Mesenchymal stem cell (in vitro differentiated cells and primary cell): ENCODE measurements around the gene KIF18B.

ENCODE experiments used
- DNase-seq: peaks from one replicate; pipeline ENCODE4 v3.0.0-alpha.2; 2013
- H2AFZ ChIP-seq: one replicate; pipeline ENCODE4 v1.6.1; 2013; ENCODE audit warnings: low read depth, mild to moderate bottlenecking, control low read depth, inconsistent platforms, low read length, moderate library complexity
- H2AK5ac ChIP-seq: 2 replicates; pipeline ENCODE4 v1.6.1; 2013; ENCODE audit warnings: low read length, moderate library complexity, mild to moderate bottlenecking, inconsistent platforms; ENCODE audit not compliant: severe bottlenecking
- H2BK120ac ChIP-seq: one replicate; pipeline ENCODE4 v1.6.1; 2013; ENCODE audit warnings: low read depth, mild to moderate bottlenecking, inconsistent platforms, low read length, moderate library complexity
- H2BK12ac ChIP-seq, 2 experiments: one replicate each; pipeline ENCODE4 v1.6.1; 2013; ENCODE audit warnings: inconsistent platforms in 2 of 2, low read length in 2 of 2, mild to moderate bottlenecking in 2 of 2, moderate library complexity in 2 of 2, control low read depth in 1 of 2
- H2BK15ac ChIP-seq: one replicate; pipeline ENCODE4 v1.6.1; 2013; ENCODE audit warnings: mild to moderate bottlenecking, low read depth, inconsistent platforms; ENCODE audit not compliant: poor library complexity, severe bottlenecking
- H2BK5ac ChIP-seq: 2 replicates; pipeline ENCODE4 v1.6.1; 2013; ENCODE audit warnings: low read depth, mild to moderate bottlenecking, low read length, control low read depth, inconsistent platforms; ENCODE audit not compliant: poor library complexity, severe bottlenecking
- H3K14ac ChIP-seq, 2 experiments: one replicate each; pipeline ENCODE4 v1.6.1; 2013; ENCODE audit warnings: inconsistent platforms in 2 of 2, low read length in 2 of 2, control low read depth in 1 of 2, mild to moderate bottlenecking in 1 of 2, moderate library complexity in 1 of 2
- H3K18ac ChIP-seq, 2 experiments: one replicate each; pipeline ENCODE4 v1.6.1; 2013; ENCODE audit warnings: inconsistent platforms in 2 of 2, low read length in 2 of 2, control low read depth in 1 of 2, low read depth in 1 of 2, mild to moderate bottlenecking in 1 of 2
- H3K23ac ChIP-seq, 2 experiments: one replicate each; pipeline ENCODE4 v1.6.1; 2013; ENCODE audit warnings: inconsistent platforms in 2 of 2, low read length in 2 of 2, mild to moderate bottlenecking in 2 of 2, moderate library complexity in 2 of 2, control low read depth in 1 of 2
- H3K27ac ChIP-seq: 2 replicates; pipeline ENCODE4 v1.5.1; 2013; ENCODE audit warnings: mild to moderate bottlenecking, moderate library complexity, low read length, control low read depth, inconsistent platforms; ENCODE audit not compliant: poor library complexity, severe bottlenecking
- H3K27me3 ChIP-seq, 2 experiments: 2 replicates each; pipeline versions ENCODE4 v1.6.1 to v1.7.0; 2013; ENCODE audit warnings: low read length in 2 of 2, mild to moderate bottlenecking in 2 of 2, moderate library complexity in 2 of 2, control low read depth in 1 of 2, inconsistent platforms in 1 of 2; ENCODE audit not compliant: control insufficient read depth in 1 of 2, insufficient read depth in 1 of 2
- H3K36me3 ChIP-seq, 2 experiments: 2 replicates each; pipeline versions ENCODE4 v1.6.1 to v1.7.0; 2013; ENCODE audit warnings: low read length in 2 of 2, control low read depth in 1 of 2, inconsistent platforms in 1 of 2, low read depth in 1 of 2, mild to moderate bottlenecking in 1 of 2; ENCODE audit not compliant: insufficient read depth in 2 of 2, control insufficient read depth in 1 of 2
- H3K4ac ChIP-seq, 2 experiments: one replicate each; pipeline ENCODE4 v1.6.1; 2013; ENCODE audit warnings: inconsistent platforms in 2 of 2, low read length in 2 of 2, mild to moderate bottlenecking in 2 of 2, moderate library complexity in 2 of 2, control low read depth in 1 of 2, low read depth in 1 of 2
- H3K4me1 ChIP-seq: 2 replicates; pipeline ENCODE4 v1.6.1; 2013; ENCODE audit warnings: low read depth, low read length, control low read depth; ENCODE audit not compliant: control insufficient read depth, insufficient read depth
- H3K4me2 ChIP-seq: 2 replicates; pipeline ENCODE4 v1.6.1; 2013; ENCODE audit warnings: low read length, mild to moderate bottlenecking, inconsistent platforms; ENCODE audit not compliant: poor library complexity, severe bottlenecking
- H3K4me3 ChIP-seq, 2 experiments: 2 replicates each; pipeline versions ENCODE4 v1.5.1 to v1.7.0; 2013; ENCODE audit warnings: low read length in 2 of 2, mild to moderate bottlenecking in 2 of 2, control low read depth in 1 of 2, low read depth in 1 of 2; ENCODE audit not compliant: insufficient read depth in 1 of 2
- H3K79me1 ChIP-seq: replicated peaks from 2 replicates; pipeline ENCODE4 v1.6.1; 2013; ENCODE audit warnings: mild to moderate bottlenecking, control low read depth, low read length, inconsistent platforms; ENCODE audit not compliant: poor library complexity, severe bottlenecking
- H3K9ac ChIP-seq: 2 replicates; pipeline ENCODE4 v1.7.0; 2013; ENCODE audit warnings: mild to moderate bottlenecking, low read length, moderate library complexity
- H3K9me3 ChIP-seq: 2 replicates; pipeline ENCODE4 v1.7.0; 2013; ENCODE audit warnings: mild to moderate bottlenecking, low read length; ENCODE audit not compliant: control insufficient read depth
- H4K8ac ChIP-seq: one replicate; pipeline ENCODE4 v1.6.1; 2013; ENCODE audit warnings: inconsistent platforms, mild to moderate bottlenecking, low read length, moderate library complexity
- H4K91ac ChIP-seq: one replicate; pipeline ENCODE4 v1.6.1; 2013; ENCODE audit warnings: mild to moderate bottlenecking, low read length, inconsistent platforms
- WGBS: methylation state at CpG from one replicate; pipeline ENCODE4 v1.1.7; 2013; ENCODE audit warnings: mixed read lengths; 5-methylcytosine and 5-hydroxymethylcytosine counted together

Gene KIF18B

GRCh38 chr17:44914148-44914547, 33.4 kb downstream of the KIF18B start:
- Histone ChIP-seq H3K9ac (no peak overlapping the region), H2BK5ac (no peak overlapping the region), H3K4me2 (no peak overlapping the region), H3K4me1 (peaks cover 39% of the 10 kb centered on the region), H2AFZ (no peak overlapping the region), H2BK15ac (no peak overlapping the region), H3K79me1 (no peaks in the 10 kb centered on the region), H4K8ac (no peak overlapping the region), H3K4me3 (no peak overlapping the region), H3K27ac (no peak overlapping the region), H4K91ac (no peak overlapping the region), H3K27me3 (peaks cover 0 to 38% of the 10 kb centered on the region in 2 experiments), H3K14ac (no peak overlapping the region), H2BK120ac (no peak overlapping the region), H3K18ac (no peak overlapping the region), H2AK5ac (no peak overlapping the region), H3K36me3 (no peaks in the 10 kb centered on the region), H3K9me3 (no peaks in the 10 kb centered on the region), H2BK12ac (no peak overlapping the region), H3K4ac (no peak overlapping the region), H3K23ac (no peak overlapping the region)
- WGBS = 96% methylated on average over 4 of the region's 4 CpGs
- DNase-seq = no peak

GRCh38 chr17:44913676-44914075, 33.9 kb downstream of the KIF18B start:
- H3K27ac ChIP-seq = no peak overlapping the region
- peaks cover 0 to 38% of the 10 kb centered on the region in 2 experiments for H3K27me3 ChIP-seq
- no peak for DNase-seq
- H3K9ac ChIP-seq = no peak overlapping the region
- no peak overlapping the region for H3K23ac ChIP-seq
- no peak overlapping the region for H2BK5ac ChIP-seq
- H2AK5ac ChIP-seq = no peak overlapping the region
- H3K18ac ChIP-seq = no peak overlapping the region
- no peak overlapping the region for H2BK15ac ChIP-seq
- H2BK120ac ChIP-seq = no peak overlapping the region
- H4K91ac ChIP-seq = no peak overlapping the region
- H3K4me2 ChIP-seq = no peak overlapping the region
- WGBS = 70% methylated on average over 4 of the region's 6 CpGs
- H3K4ac ChIP-seq = no peak overlapping the region
- H3K14ac ChIP-seq = no peak overlapping the region
- peaks cover 43% of the 10 kb centered on the region for H3K4me1 ChIP-seq
- no peaks in the 10 kb centered on the region for H3K79me1 ChIP-seq
- no peak overlapping the region for H2AFZ ChIP-seq
- H3K4me3 ChIP-seq = no peak overlapping the region
- no peaks in the 10 kb centered on the region for H3K36me3 ChIP-seq
- H3K9me3 ChIP-seq = no peaks in the 10 kb centered on the region
- H4K8ac ChIP-seq = no peak overlapping the region
- no peak overlapping the region for H2BK12ac ChIP-seq

- Histone ChIP-seq H4K91ac (peak overlapping the region; percentile 64), H2BK120ac (no peak overlapping the region), H3K27me3 (peaks cover 0 to 38% of the 10 kb centered on the region in 2 experiments), H2BK5ac (no peak overlapping the region), H3K36me3 (no peaks in the 10 kb centered on the region), H3K9ac (no peak overlapping the region), H3K4me1 (peaks cover 44% of the 10 kb centered on the region), H3K4me3 (no peak overlapping the region), H2BK12ac (no peak overlapping the region), H3K9me3 (no peaks in the 10 kb centered on the region), H3K4ac (no peak overlapping the region), H2BK15ac (no peak overlapping the region), H4K8ac (no peak overlapping the region), H2AK5ac (no peak overlapping the region), H2AFZ (no peak overlapping the region), H3K23ac (no peak overlapping the region), H3K14ac (no peak overlapping the region), H3K18ac (no peak overlapping the region), H3K79me1 (peaks cover 1% of the 10 kb centered on the region), H3K27ac (no peak overlapping the region), H3K4me2 (no peak overlapping the region)
- WGBS = 91% methylated on average over 14 of the region's 14 CpGs
- DNase-seq = no peak
These were observed 34.6 kb downstream of the KIF18B start for GRCh38 chr17:44912763-44913544.

- Histone ChIP-seq H2AFZ (no peak overlapping the region), H2BK12ac (peak overlapping the region; percentile 7 to 69), H4K8ac (peak overlapping the region; percentile 70), H2AK5ac (peak overlapping the region; percentile 67), H3K14ac (peak overlapping the region in 1 of 2 experiments; percentile 46), H3K23ac (no peak overlapping the region), H3K79me1 (peaks cover 4% of the 10 kb centered on the region), H3K27ac (no peak overlapping the region), H3K27me3 (peaks cover 0 to 38% of the 10 kb centered on the region in 2 experiments), H3K36me3 (no peaks in the 10 kb centered on the region), H3K18ac (peak overlapping the region; percentile 14 to 23), H2BK15ac (peak overlapping the region; percentile 39), H2BK120ac (no peak overlapping the region), H3K4ac (peak overlapping the region in 1 of 2 experiments; percentile 66), H4K91ac (peak overlapping the region; percentile 77), H3K4me1 (peaks cover 43% of the 10 kb centered on the region), H3K9me3 (no peaks in the 10 kb centered on the region), H3K4me2 (peak overlapping the region; percentile 18), H2BK5ac (no peak overlapping the region), H3K9ac (no peak overlapping the region), H3K4me3 (peak overlapping the region; percentile 1 to 39)
- peak; percentile 76 for DNase-seq
- WGBS = 13% methylated on average over 55 of the region's 56 CpGs
These were observed 36.2 kb downstream of the KIF18B start for GRCh38 chr17:44911133-44912001.
